Measurements from ENCODE around the gene MAGEF1. TPM values are rescaled to one million over a fixed set of nuclear protein-coding genes. Genes with fewer than 3 reads are reported as not detected.

MAGEF1 gene
- total and polyA plus RNA-seq, 9 of the 15 experiments (the other 6 are each of a cell fraction or from before 2014, with no cell fraction given): 1.5 to 39.1 (median 19.8) TPM

DNA sequence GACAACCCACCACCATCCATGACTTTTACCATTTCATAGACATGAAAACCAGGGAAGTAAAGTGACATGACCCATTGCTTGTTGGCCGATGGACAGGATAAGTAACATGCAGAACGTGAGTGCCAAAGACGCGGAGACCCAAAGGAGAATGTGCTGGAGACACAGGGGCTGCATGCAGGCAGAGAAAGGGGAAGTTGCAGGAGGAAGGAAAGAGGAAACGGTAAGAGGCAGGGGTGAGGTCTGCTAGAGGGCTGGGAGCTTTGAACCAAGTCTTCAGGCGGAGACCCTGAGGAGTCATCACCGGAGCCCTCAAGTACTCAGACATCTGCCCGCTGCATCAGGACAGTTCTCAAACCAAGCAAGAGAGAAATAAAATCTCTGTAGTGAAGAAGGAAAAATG is 34.9 kb downstream of the MAGEF1 start:
- 7% methylated on average over 8 of the region's 8 CpGs for WGBS (ENCODE audit: insufficient coverage, low coverage, missing lambda C conversion rate)

More for the DNA sequence above, 34.9 kb downstream of the MAGEF1 start:
- Histone ChIP-seq H3K27me3 (ENCODE audit: control insufficient read depth in 2 of 2, insufficient read depth in 2 of 2, low read length in 2 of 2) (peaks cover 32 to 70% of the 10 kb centered on the region in 2 experiments), H3K9ac (ENCODE audit: insufficient read depth in 1 of 2, low read depth in 2 of 2, low read length in 2 of 2) (no peak overlapping the region), H3K79me2 (ENCODE audit: control insufficient read depth, insufficient read depth, low read length) (no peaks in the 10 kb centered on the region), H3K4me1 (replicated peaks in 1 of 2; ENCODE audit: control insufficient read depth in 2 of 2, insufficient read depth in 2 of 2, low read length in 2 of 2) (peaks cover 0 to 4% of the 10 kb centered on the region in 2 experiments; a peak in 1 of 5 replicates), H3K9me1 (ENCODE audit: control insufficient read depth, insufficient read depth, low read length) (no peaks in the 10 kb centered on the region), H3K36me3 (ENCODE audit: control insufficient read depth, insufficient read depth, low read length) (no peaks in the 10 kb centered on the region), H3K4me2 (ENCODE audit: insufficient read depth, low read length) (no peak overlapping the region), H4K20me1 (replicated peaks; ENCODE audit: control insufficient read depth, insufficient read depth, low read length) (peaks cover 5% of the 10 kb centered on the region; the same call in 1 of the 2 replicates), H3K9me3 (replicated peaks; ENCODE audit: control insufficient read depth, insufficient read depth, low read depth, low read length) (no peaks in the 10 kb centered on the region), H2AFZ (ENCODE audit: low read depth, low read length) (no peak overlapping the region), H3K27ac (ENCODE audit: extremely low read depth, low read depth, low read length) (no peak overlapping the region), H3K4me3 (no peak overlapping the region)
- FAIRE-seq: no peak
- in situ Hi-C loops (cut with MboI) (no loop called here), intact Hi-C loops (cut with micrococcal nuclease) (no loop called here)
- TF ChIP-seq PRPF4 (IDR thresholded peaks at IDR 0.05; ENCODE audit: insufficient read depth, low read depth, low read length, poor library complexity, severe bottlenecking): no peak
- TF ChIP-seq, protein P1, sequence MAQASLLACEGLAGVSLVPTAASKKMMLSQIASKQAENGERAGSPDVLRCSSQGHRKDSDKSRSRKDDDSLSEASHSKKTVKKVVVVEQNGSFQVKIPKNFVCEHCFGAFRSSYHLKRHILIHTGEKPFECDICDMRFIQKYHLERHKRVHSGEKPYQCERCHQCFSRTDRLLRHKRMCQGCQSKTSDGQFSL (CRISPR knock-in tag; IDR thresholded peaks at IDR 0.05): no peak
- TF ChIP-seq, protein P1 (tag; IDR thresholded peaks at IDR 0.05): no peak
- peak; percentile 91 for TF ChIP-seq SPI1 (IDR thresholded peaks at IDR 0.05; ENCODE audit: borderline replicate concordance, low read depth, low read length)
- no peak for TF ChIP-seq KAT7 (CRISPR knock-in tag; IDR thresholded peaks at IDR 0.05; ENCODE audit: borderline replicate concordance)
- TF ChIP-seq ILK (tag; IDR thresholded peaks at IDR 0.05; ENCODE audit: borderline replicate concordance, low read depth): no peak
- TF ChIP-seq KDM2B (CRISPR knock-in tag; IDR thresholded peaks at IDR 0.05): no peak
- TF ChIP-seq ZNF134 (CRISPR knock-in tag; conservative IDR thresholded peaks at IDR 0.05): no peak
- TF ChIP-seq SRSF3 (IDR thresholded peaks at IDR 0.05; ENCODE audit: insufficient read depth, low read length): no peak
- DNase-seq (ENCODE audit: extremely low read depth in 1 of 4, low spot score in 3 of 4): no peak
- POLR2A ChIA-PET: interaction anchor here (0.6 to 0.7 kb wide), 2 partner anchors 49 to 61 kb away, joined by 3 to 4 read pairs; no protein-coding TSS in a partner anchor
- CTCF ChIA-PET (ENCODE audit: low intra/inter-chr PET ratio): no interaction called here
- ATAC-seq: no peak
- BruUV-seq (replicated peaks): no TSS peak
